ENCODE data around the gene COX19.
A peak's percentile ranks its signal among the peaks of the same experiment; 100 is the strongest.

Gene COX19

GRCh38 chr7:974820-975681 is at the start of gene COX19:
Gene COX19 (minus strand): TSS chr7:975549. CDS start chr7:975509, 40 bp downstream.
- DNase-seq (ENCODE audit: insufficient read length, low spot score): peak; percentile 94
- TF ChIP-seq POLR2A (IDR thresholded peaks at IDR 0.05; ENCODE audit: low read depth, low read length): peak; percentile 78
- no peak for FAIRE-seq

GRCh38 chr7:1024331-1024841 is 49.0 kb upstream of the COX19 start:
- DNase-seq (ENCODE audit: insufficient read length, low spot score) (no peak), FAIRE-seq (no peak)
- no peak for TF ChIP-seq POLR2A (IDR thresholded peaks at IDR 0.05; ENCODE audit: low read depth, low read length)

GRCh38 chr7:1022801-1023465 is 47.6 kb upstream of the COX19 start:
- no peak for DNase-seq (ENCODE audit: insufficient read length, low spot score)
- TF ChIP-seq POLR2A (IDR thresholded peaks at IDR 0.05; ENCODE audit: low read depth, low read length): no peak; the same call in 1 of the 2 replicates
- FAIRE-seq: no peak

GRCh38 chr7:1022356-1022755 is 47.0 kb upstream of the COX19 start:
- DNase-seq (ENCODE audit: insufficient read length, low spot score) (no peak), FAIRE-seq (no peak)
- no peak for TF ChIP-seq POLR2A (IDR thresholded peaks at IDR 0.05; ENCODE audit: low read depth, low read length)

GRCh38 chr7:1021931-1022330 is 46.6 kb upstream of the COX19 start:
- no peak for FAIRE-seq
- no peak for TF ChIP-seq POLR2A (IDR thresholded peaks at IDR 0.05; ENCODE audit: low read depth, low read length)
- no peak for DNase-seq (ENCODE audit: insufficient read length, low spot score)

GRCh38 chr7:1021366-1021765 is 46.0 kb upstream of the COX19 start:
- FAIRE-seq: no peak
- no peak for DNase-seq (ENCODE audit: insufficient read length, low spot score)

GRCh38 chr7:1020849-1021251 is 45.5 kb upstream of the COX19 start:
- no peak for TF ChIP-seq POLR2A (IDR thresholded peaks at IDR 0.05; ENCODE audit: low read depth, low read length)
- FAIRE-seq (no peak), DNase-seq (ENCODE audit: insufficient read length, low spot score) (no peak)

More at GRCh38 chr7:1021366-1021765, 46.0 kb upstream of the COX19 start:
- TF ChIP-seq POLR2A (IDR thresholded peaks at IDR 0.05; ENCODE audit: low read depth, low read length): no peak

- FAIRE-seq (no peak), DNase-seq (ENCODE audit: insufficient read length, low spot score) (no peak)
- TF ChIP-seq POLR2A (IDR thresholded peaks at IDR 0.05; ENCODE audit: low read depth, low read length): no peak
These were observed 44.7 kb upstream of the COX19 start for GRCh38 chr7:1019789-1020610.

- FAIRE-seq: no peak
- DNase-seq (ENCODE audit: insufficient read length, low spot score): no peak
- TF ChIP-seq POLR2A (IDR thresholded peaks at IDR 0.05; ENCODE audit: low read depth, low read length): no peak
These were observed 44.0 kb upstream of the COX19 start for GRCh38 chr7:1019255-1019785.

- DNase-seq (ENCODE audit: insufficient read length, low spot score) (no peak), FAIRE-seq (no peak)
- TF ChIP-seq POLR2A (IDR thresholded peaks at IDR 0.05; ENCODE audit: low read depth, low read length): no peak
These were observed 43.0 kb upstream of the COX19 start for GRCh38 chr7:1018334-1018695.

- no peak for TF ChIP-seq POLR2A (IDR thresholded peaks at IDR 0.05; ENCODE audit: low read depth, low read length)
- FAIRE-seq (no peak), DNase-seq (ENCODE audit: insufficient read length, low spot score) (no peak)
These were observed 42.4 kb upstream of the COX19 start for GRCh38 chr7:1017586-1018333.

GRCh38 chr7:1016577-1017531 is 41.5 kb upstream of the COX19 start:
- DNase-seq (ENCODE audit: insufficient read length, low spot score) (no peak), FAIRE-seq (no peak)
- TF ChIP-seq POLR2A (IDR thresholded peaks at IDR 0.05; ENCODE audit: low read depth, low read length): no peak

Data from H54 (cell line).